NCI-H1417 treated with DMSO at 0.1 percent for 48 hours (cell line): ENCODE results near the gene MAEL.
A peak's percentile ranks its signal among the peaks of the same experiment; 100 is the strongest.

ENCODE experiments used
- DNase-seq: peaks from one replicate; lab custom pipeline; 2025; lab: John Stamatoyannopoulos, UW

Gene MAEL

GRCh38 chr1:166988974-166989515 lies at the start of gene MAEL:
TSS of gene MAEL (plus strand) at chr1:166989280. CDS start at chr1:166989353, 73 bp downstream.
- no peak for DNase-seq

- DNase-seq: no peak
Observed at GRCh38 chr1:166939741-166940375, 49.2 kb upstream of the MAEL start.

- no peak for DNase-seq
Observed at GRCh38 chr1:166944186-166944967, 44.7 kb upstream of the MAEL start.

GRCh38 chr1:166947398-166948043 lies 41.6 kb upstream of the MAEL start:
- peak; percentile 61 for DNase-seq

- no peak for DNase-seq
Observed at GRCh38 chr1:166948856-166949350, 40.2 kb upstream of the MAEL start.

GRCh38 chr1:166950156-166950555 lies 38.9 kb upstream of the MAEL start:
- DNase-seq: no peak

GRCh38 chr1:166951050-166951449 lies 38.0 kb upstream of the MAEL start:
- DNase-seq: no peak

GRCh38 chr1:166952002-166952746 lies 36.9 kb upstream of the MAEL start:
- DNase-seq: no peak

- DNase-seq: no peak
Observed at GRCh38 chr1:166953491-166953890, 35.6 kb upstream of the MAEL start.

- no peak for DNase-seq
Observed at GRCh38 chr1:166956057-166956850, 32.8 kb upstream of the MAEL start.

GRCh38 chr1:166956872-166957271 lies 32.2 kb upstream of the MAEL start:
- no peak for DNase-seq

- DNase-seq: no peak
Observed at GRCh38 chr1:166960858-166961474, 28.1 kb upstream of the MAEL start.

- DNase-seq: no peak
Observed at GRCh38 chr1:166969074-166969677, 19.9 kb upstream of the MAEL start.

GRCh38 chr1:166971252-166971651 lies 17.8 kb upstream of the MAEL start:
- DNase-seq: no peak

- DNase-seq: no peak
Observed at GRCh38 chr1:166972193-166972592, 16.9 kb upstream of the MAEL start.

- no peak for DNase-seq
Observed at GRCh38 chr1:166972826-166973225, 16.3 kb upstream of the MAEL start.

GRCh38 chr1:166974647-166975345 lies 14.3 kb upstream of the MAEL start:
- DNase-seq: no peak

GRCh38 chr1:166975361-166976129 lies 13.5 kb upstream of the MAEL start, which contains the start of gene ILDR2:
TSS of gene ILDR2 (minus strand) at chr1:166975540. CDS start at chr1:166975268, 272 bp downstream.
- no peak for DNase-seq

- no peak for DNase-seq
Observed at GRCh38 chr1:166977951-166978350, 11.1 kb upstream of the MAEL start.
